DOHH2 (cell line): Measurements from ENCODE around the gene ZNF2.

Experiments used
- CTCF ChIP-seq: fragments of 200-600 bp; sonication (generic); IDR thresholded peaks from one replicate; pipeline ENCODE4 v1.5.1; 2014; ENCODE audit warnings: antibody characterized with exemption, mild to moderate bottlenecking, low read depth, low read length; ENCODE audit not compliant: poor library complexity, severe bottlenecking
- EZH2phosphoT487 ChIP-seq: fragments of 200-600 bp; sonication (generic); IDR thresholded peaks from 2 replicates; pipeline ENCODE4 v1.6.1; 2017; ENCODE audit warnings: borderline replicate concordance, mild to moderate bottlenecking, antibody characterized with exemption, low read length, moderate library complexity, mixed read lengths

GRCh38 chr2:95179451-95179850, 13.8 kb downstream of the ZNF2 start:
- no peak for TF ChIP-seq CTCF
- no peak for TF ChIP-seq EZH2phosphoT487
